GM12875 (cell line): Measurements from ENCODE around the gene NLGN4Y.
"Not testable (repeated sequence)": the region's sequence is repeated elsewhere in the genome, so short reads cannot be mapped to it uniquely, and the experiment has no call there.

Source experiments
- H3K4me3 ChIP-seq: one replicate; pipeline ENCODE4 v1.5.1; 2011; ENCODE audit warnings: low read depth, low read length, control low read depth
- CTCF ChIP-seq: IDR thresholded peaks from 2 replicates; pipeline ENCODE4 v1.5.1; 2011; ENCODE audit warnings: low read depth, mild to moderate bottlenecking, control low read depth, inconsistent platforms, low read length, moderate library complexity, borderline replicate concordance; ENCODE audit not compliant: insufficient read depth

Gene NLGN4Y

DNA sequence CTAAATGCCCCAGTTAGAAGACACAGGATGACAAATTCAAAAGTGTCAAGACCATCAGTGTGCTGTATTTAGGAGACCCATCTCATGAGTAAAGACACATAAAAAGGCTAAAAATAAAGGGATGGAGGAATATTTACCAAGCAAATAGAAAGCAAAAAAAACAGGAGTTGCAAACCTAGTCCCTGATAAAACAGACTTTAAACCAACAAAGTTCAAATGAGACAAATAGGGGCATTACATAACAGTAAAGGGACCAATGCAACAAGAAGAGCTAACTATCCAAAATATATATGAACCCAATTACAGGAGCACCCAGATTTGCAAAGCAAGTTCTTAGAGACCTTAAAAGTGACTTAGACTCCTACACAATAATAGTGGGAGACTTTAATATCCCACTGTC lies 336.1 kb downstream of the NLGN4Y start:
- TF ChIP-seq CTCF = no peak
- H3K4me3 ChIP-seq = no peak overlapping the region

DNA sequence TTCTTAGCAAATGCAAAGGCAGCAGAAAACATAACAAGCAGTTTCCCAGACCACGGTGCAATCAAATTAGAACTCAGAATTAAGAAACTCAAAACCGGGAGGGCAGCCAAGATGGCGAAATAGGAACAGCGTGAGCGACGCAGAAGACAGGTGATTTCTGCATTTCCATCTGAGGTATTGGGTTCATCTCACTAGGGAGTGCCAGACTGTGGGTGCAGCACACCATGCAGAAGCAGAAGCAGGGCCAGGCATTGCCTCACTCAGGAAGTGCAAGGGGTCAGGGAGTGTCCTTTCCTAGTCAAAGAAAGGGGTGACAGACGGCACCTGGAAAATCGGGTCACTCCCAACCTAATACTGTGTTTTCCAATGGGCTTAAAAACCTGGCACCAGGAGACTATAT lies 336.7 kb downstream of the NLGN4Y start:
- not testable (repeated sequence) for H3K4me3 ChIP-seq

- no peak for TF ChIP-seq CTCF
- no peak overlapping the region for H3K4me3 ChIP-seq
These were observed 347.6 kb downstream of the NLGN4Y start for GRCh38 chrY:14871971-14872370.
